BLaER1 treated with 17β-estradiol and CSF1 and Interleukin-3, amounts not matched to agents 10 nM and 100 nM (cell line): ENCODE measurements around the gene ZFYVE28.
A peak's percentile ranks its signal among the peaks of the same experiment; 100 is the strongest.

Experiments used
- H3K27ac ChIP-seq, 11 experiments: shearing (Covaris generic); formaldehyde crosslinking; 2 replicates each; pipeline ENCODE4 v1.8.1; 2022
- H3K27me3 ChIP-seq, 11 experiments: shearing (Covaris generic); formaldehyde crosslinking; 2 replicates each; pipeline ENCODE4 v1.8.1; 2022
- H3K36me3 ChIP-seq, 11 experiments: shearing (Covaris generic); formaldehyde crosslinking; 2 replicates each; pipeline ENCODE4 v1.8.1; 2022
- H3K4me1 ChIP-seq, 10 experiments: shearing (Covaris generic); formaldehyde crosslinking; 2 replicates each; pipeline ENCODE4 v1.8.1; 2022
- H3K4me2 ChIP-seq, 11 experiments: shearing (Covaris generic); formaldehyde crosslinking; 2 replicates each; pipeline ENCODE4 v1.8.1; 2022
- H3K4me3 ChIP-seq, 10 experiments: shearing (Covaris generic); formaldehyde crosslinking; 2 replicates each; pipeline ENCODE4 v1.8.1; 2022
- H3K9ac ChIP-seq, 11 experiments: shearing (Covaris generic); formaldehyde crosslinking; 2 replicates each; pipeline ENCODE4 v1.8.1; 2022
- H3K9me3 ChIP-seq, 11 experiments: shearing (Covaris generic); formaldehyde crosslinking; replicated peaks in 1 of 11; 2 replicates each; pipeline ENCODE4 v1.8.1; 2022
- H4K20me1 ChIP-seq, 11 experiments: shearing (Covaris generic); formaldehyde crosslinking; 2 replicates each; pipeline ENCODE4 v1.8.1; 2022
- Cebpa-rat ChIP-seq, 11 experiments: shearing (Covaris generic); IDR thresholded peaks; 2 replicates each; pipeline ENCODE4 v1.8.1; 2022

ZFYVE28 gene

DNA sequence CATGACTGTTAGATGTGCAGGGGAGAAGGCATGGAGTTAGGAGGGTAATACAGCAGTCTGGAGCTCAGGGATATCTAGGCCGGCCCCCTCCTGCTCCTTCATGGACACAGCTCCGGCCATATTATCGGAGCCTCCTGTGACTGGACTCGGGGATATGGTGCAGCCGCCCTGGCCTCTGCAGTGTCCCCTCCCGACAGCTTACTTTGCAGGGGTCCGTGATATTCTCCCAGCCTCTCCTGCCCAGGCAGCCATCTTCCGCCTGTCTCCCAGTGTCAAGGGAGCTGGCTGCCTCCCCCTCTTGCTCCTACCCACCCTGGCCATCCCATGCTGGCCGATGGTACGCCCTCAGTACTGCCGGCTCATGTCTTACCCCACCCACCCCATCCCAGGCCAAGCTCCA lies 30.6 kb upstream of the ZFYVE28 start:
- no peak for TF ChIP-seq Cebpa-rat (IDR thresholded peaks at IDR 0.05)
- Histone ChIP-seq H3K27ac (no peak overlapping the region), H3K4me1 (peaks cover 0 to 30% (median 17%) of the 10 kb centered on the region in 10 experiments; a peak in 11 of 20 replicates), H3K9me3 (0 out of 22 replicates have a peak, but pooled peaks cover 0 to 8% (median 0%) of the 10 kb centered on the region in 11 experiments), H3K27me3 (no peaks in the 10 kb centered on the region), H3K9ac (no peak overlapping the region), H3K4me3 (no peak overlapping the region), H3K36me3 (no peaks in the 10 kb centered on the region), H3K4me2 (no peak overlapping the region), H4K20me1 (peaks cover 0 to 11% (median 0%) of the 10 kb centered on the region in 11 experiments; a peak in 1 of 22 replicates)

DNA sequence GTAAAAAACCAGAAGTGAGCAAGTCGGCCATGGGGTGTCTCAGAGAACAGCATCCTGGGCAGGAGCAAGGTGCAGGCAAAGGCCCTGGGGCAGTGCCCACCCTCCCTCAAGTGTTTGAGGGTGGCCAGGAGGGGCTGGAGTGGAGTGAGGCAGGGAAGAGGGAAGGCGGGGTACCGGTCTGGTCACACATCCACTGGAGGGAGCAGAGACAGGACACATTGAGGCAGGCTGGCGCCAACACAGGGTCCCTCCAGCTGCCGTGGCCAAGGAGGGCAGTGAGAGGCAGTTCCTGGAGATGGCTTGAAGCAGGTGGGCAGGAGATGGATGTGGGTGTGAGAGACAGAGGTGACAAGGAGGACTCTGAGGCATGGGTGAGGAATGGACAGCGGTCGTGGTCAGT lies 30.1 kb upstream of the ZFYVE28 start:
- Histone ChIP-seq H3K4me3 (no peak overlapping the region), H3K27ac (no peak overlapping the region), H3K4me1 (peaks cover 0 to 25% (median 14%) of the 10 kb centered on the region in 10 experiments; a peak in 11 of 20 replicates), H3K9ac (no peak overlapping the region), H3K27me3 (no peaks in the 10 kb centered on the region), H4K20me1 (peaks cover 0 to 11% (median 0%) of the 10 kb centered on the region in 11 experiments; a peak in 1 of 22 replicates), H3K36me3 (no peaks in the 10 kb centered on the region), H3K4me2 (no peak overlapping the region), H3K9me3 (0 out of 22 replicates have a peak, but pooled peaks cover 0 to 8% (median 0%) of the 10 kb centered on the region in 11 experiments)
- TF ChIP-seq Cebpa-rat (IDR thresholded peaks at IDR 0.05): no peak

DNA sequence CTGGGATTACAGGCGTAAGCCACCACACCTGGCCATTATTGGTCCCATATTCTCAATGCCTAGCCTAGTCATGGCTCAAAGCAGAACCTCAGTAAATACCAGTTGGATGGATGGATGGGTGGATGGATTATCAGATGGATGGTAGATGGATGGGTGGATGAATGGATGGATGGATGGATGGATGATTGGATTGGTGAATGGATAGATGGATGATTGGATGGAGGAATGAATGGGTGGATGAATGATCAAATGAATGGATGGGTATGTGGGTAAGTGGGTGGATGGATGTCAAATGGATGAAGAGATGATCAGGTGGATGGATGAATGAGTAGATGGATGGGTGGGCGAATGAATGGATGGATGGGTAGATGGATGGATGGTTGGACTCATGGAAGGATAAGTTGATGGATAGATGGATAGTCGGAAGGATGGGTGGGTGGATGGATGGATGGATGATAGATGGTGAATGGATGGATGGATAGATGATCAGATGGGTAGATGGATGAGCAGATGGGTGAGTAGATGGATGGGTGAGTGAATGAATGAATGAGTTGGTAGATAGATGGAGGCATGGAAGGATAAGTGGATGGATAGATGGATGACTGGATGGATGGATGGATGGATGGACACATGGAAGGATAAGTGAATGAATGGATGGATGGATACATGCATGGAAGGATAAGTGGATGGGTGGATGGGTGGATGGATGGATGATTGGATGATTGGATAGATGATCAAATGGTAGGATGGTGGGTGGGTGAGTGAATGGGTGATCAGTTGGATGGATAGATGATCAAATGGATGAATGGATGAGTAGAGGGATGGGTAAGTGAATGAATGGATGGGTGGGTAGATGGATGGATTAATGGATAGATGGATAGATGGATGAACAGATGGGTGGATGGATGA lies 28.5 kb upstream of the ZFYVE28 start:
- Histone ChIP-seq H3K9ac (no peak overlapping the region), H3K27me3 (no peaks in the 10 kb centered on the region), H3K36me3 (no peaks in the 10 kb centered on the region), H3K4me2 (no peak overlapping the region), H3K4me3 (no peak overlapping the region), H4K20me1 (peaks cover 0 to 11% (median 0%) of the 10 kb centered on the region in 11 experiments; a peak in 2 of 22 replicates), H3K27ac (no peak overlapping the region), H3K9me3 (0 out of 22 replicates have a peak, but pooled peaks cover 0 to 8% (median 0%) of the 10 kb centered on the region in 11 experiments), H3K4me1 (peaks cover 0 to 14% (median 2%) of the 10 kb centered on the region in 10 experiments; a peak in 9 of 20 replicates)
- no peak for TF ChIP-seq Cebpa-rat (IDR thresholded peaks at IDR 0.05)

GRCh38 chr4:2445571-2445970 lies 27.1 kb upstream of the ZFYVE28 start:
- Histone ChIP-seq H3K9ac (no peak overlapping the region), H3K27me3 (no peaks in the 10 kb centered on the region), H3K27ac (no peak overlapping the region), H3K4me2 (no peak overlapping the region), H4K20me1 (peaks cover 0 to 4% (median 0%) of the 10 kb centered on the region in 11 experiments; a peak in 2 of 22 replicates), H3K9me3 (0 out of 22 replicates have a peak, but pooled peaks cover 0 to 8% (median 0%) of the 10 kb centered on the region in 11 experiments), H3K36me3 (no peaks in the 10 kb centered on the region), H3K4me1 (peaks cover 0 to 19% (median 5%) of the 10 kb centered on the region in 10 experiments; a peak in 10 of 20 replicates), H3K4me3 (no peak overlapping the region)
- TF ChIP-seq Cebpa-rat (IDR thresholded peaks at IDR 0.05): no peak

DNA sequence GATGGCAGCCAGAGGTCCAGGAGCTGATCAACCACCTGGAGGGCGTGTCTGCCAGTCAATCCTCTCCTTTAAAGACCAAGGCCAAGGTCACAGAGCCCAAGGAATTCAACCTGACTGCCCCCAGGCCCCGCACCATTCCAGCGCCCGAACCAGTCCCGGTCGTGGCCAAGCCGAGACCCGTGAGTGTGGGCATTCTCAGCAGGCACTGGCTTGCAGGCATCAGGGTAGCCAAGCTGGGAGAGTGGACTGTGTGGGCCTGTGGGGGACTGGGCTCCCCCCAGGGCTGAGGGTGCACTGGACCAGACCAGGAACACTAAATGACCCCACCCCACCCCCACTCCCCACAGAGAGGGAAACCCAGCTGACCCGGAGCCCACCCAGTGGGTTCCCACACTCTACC lies 26.7 kb upstream of the ZFYVE28 start:
- no peak for TF ChIP-seq Cebpa-rat (IDR thresholded peaks at IDR 0.05)
- H3K27me3 ChIP-seq: no peaks in the 10 kb centered on the region
- H3K36me3 ChIP-seq: no peaks in the 10 kb centered on the region
- H3K9ac ChIP-seq: no peak overlapping the region
- no peaks in the 10 kb centered on the region; a peak in 1 of 22 replicates for H4K20me1 ChIP-seq
- H3K4me1 ChIP-seq: peaks cover 0 to 16% (median 5%) of the 10 kb centered on the region in 10 experiments; a peak in 10 of 20 replicates
- H3K9me3 ChIP-seq: 0 out of 22 replicates have a peak, but pooled peaks cover 0 to 8% (median 0%) of the 10 kb centered on the region in 11 experiments
- no peak overlapping the region for H3K4me3 ChIP-seq
- no peak overlapping the region for H3K27ac ChIP-seq
- no peak overlapping the region for H3K4me2 ChIP-seq

- H3K27ac ChIP-seq: no peak overlapping the region
- peaks cover 0 to 13% (median 5%) of the 10 kb centered on the region in 10 experiments; a peak in 9 of 20 replicates for H3K4me1 ChIP-seq
- no peaks in the 10 kb centered on the region for H3K36me3 ChIP-seq
- H3K27me3 ChIP-seq: no peaks in the 10 kb centered on the region
- H3K4me2 ChIP-seq: no peak overlapping the region; a peak in 1 of 22 replicates
- no peak for TF ChIP-seq Cebpa-rat (IDR thresholded peaks at IDR 0.05)
- H3K9me3 ChIP-seq: 0 out of 22 replicates have a peak, but pooled peaks cover 0 to 8% (median 0%) of the 10 kb centered on the region in 11 experiments
- no peak overlapping the region for H3K4me3 ChIP-seq
- H4K20me1 ChIP-seq: no peaks in the 10 kb centered on the region; a peak in 1 of 22 replicates
- H3K9ac ChIP-seq: 0 out of 22 replicates have a peak overlapping the region, but pooled peaks of 1 of the 11 experiments have one; percentile 7
These were observed 25.7 kb upstream of the ZFYVE28 start for GRCh38 chr4:2443956-2444740.

DNA sequence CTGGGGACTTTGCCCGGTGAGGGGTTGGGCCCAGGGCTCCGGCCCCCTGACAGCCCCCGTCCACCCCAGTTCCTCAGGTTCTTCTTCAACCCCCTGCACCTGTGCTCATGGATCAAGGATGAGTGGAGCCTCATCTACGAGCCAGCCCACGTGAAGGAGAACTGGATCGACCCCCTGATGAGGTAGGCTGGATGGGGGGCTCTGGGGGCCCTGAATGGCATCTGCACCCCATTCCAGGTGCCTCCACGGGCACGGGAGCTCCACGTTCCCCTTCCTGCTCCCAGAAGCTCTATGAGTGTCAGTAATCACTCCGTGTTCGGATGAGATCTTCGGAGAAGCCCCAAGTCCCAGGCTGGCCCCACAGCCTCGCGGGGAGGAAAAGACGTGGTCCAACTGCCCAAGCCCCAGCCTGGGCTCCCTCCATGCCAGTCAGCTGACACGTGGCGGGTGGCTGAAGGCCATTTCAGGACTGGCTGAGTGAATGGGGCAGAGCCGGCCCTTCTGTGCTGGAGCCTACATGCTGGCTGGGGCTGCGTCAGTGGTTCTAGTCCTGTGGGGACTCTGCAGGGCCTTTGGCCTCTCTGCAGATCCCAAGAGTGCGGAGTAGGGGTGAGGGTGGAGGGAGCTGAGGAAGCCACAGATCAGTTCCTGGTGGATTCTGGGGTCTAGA lies 24.8 kb upstream of the ZFYVE28 start:
- H3K9me3 ChIP-seq: 0 out of 22 replicates have a peak, but pooled peaks cover 0 to 8% (median 0%) of the 10 kb centered on the region in 11 experiments
- H3K4me3 ChIP-seq: no peak overlapping the region
- no peaks in the 10 kb centered on the region; a peak in 1 of 22 replicates for H4K20me1 ChIP-seq
- H3K27me3 ChIP-seq: no peaks in the 10 kb centered on the region
- H3K9ac ChIP-seq: 0 out of 22 replicates have a peak overlapping the region, but pooled peaks of 1 of the 11 experiments have one; percentile 7
- no peak overlapping the region for H3K4me2 ChIP-seq
- H3K27ac ChIP-seq: no peak overlapping the region
- TF ChIP-seq Cebpa-rat (IDR thresholded peaks at IDR 0.05): no peak
- H3K4me1 ChIP-seq: peaks cover 0 to 13% (median 5%) of the 10 kb centered on the region in 10 experiments; a peak in 9 of 20 replicates
- no peaks in the 10 kb centered on the region for H3K36me3 ChIP-seq
